PC-3 (cell line): Measurements from ENCODE around the gene TRIM40. TPM values are rescaled to one million over a fixed set of nuclear protein-coding genes. Genes with fewer than 3 reads are reported as not detected.
A peak's percentile ranks its signal among the peaks of the same experiment; 100 is the strongest.

ENCODE experiments used
- ATAC-seq: fragments of 200-7000 bp; cut with Tn5 transposase; 2 replicates; pipeline ENCODE4 v1.9.1; 2020; ENCODE audit warnings: mild to moderate bottlenecking, moderate library complexity
- BruUV-seq: library from RNA; stranded (reverse); fragments of 400-500 nt; replicated peaks from 2 replicates; lab custom pipeline; 2021; lab: Mats Ljungman, UMichigan
- CTCF ChIA-PET: fragments of 300-600 bp; sonication (Branson Sonifier 250); formaldehyde crosslinking; loops from one replicate; lab custom pipeline; 2022; ENCODE audit warnings: antibody characterized with exemption; lab: Charles Lee
- POLR2A ChIA-PET: fragments of 300-600 bp; sonication (Branson Sonifier 250); formaldehyde crosslinking; loops from one replicate; lab custom pipeline; 2022; ENCODE audit warnings: antibody characterized with exemption; ENCODE audit not compliant: unreplicated experiment; lab: Charles Lee
- DNase-seq: peaks from one replicate; pipeline ENCODE4 v3.0.0-alpha.2; 2015
- H2AFZ ChIP-seq: fragments of 300-600 bp; sonication (generic); 2 replicates; pipeline ENCODE4 v1.6.0; 2016; ENCODE audit warnings: antibody characterized with exemption, low read length
- H3F3A ChIP-seq: fragments of 300-600 bp; sonication (generic); one replicate; pipeline ENCODE4 v1.6.0; 2017; ENCODE audit warnings: antibody characterized with exemption, low read length, control low read depth, mild to moderate bottlenecking; ENCODE audit not compliant: unreplicated experiment
- H3K27ac ChIP-seq: fragments of 300-600 bp; sonication (generic); 2 replicates; pipeline ENCODE4 v1.5.1; 2016; ENCODE audit warnings: mild to moderate bottlenecking, low read length
- H3K27me3 ChIP-seq: fragments of 300-600 bp; sonication (generic); 2 replicates; pipeline ENCODE4 v1.6.1; 2016; ENCODE audit warnings: low read length, mixed read lengths
- H3K36me3 ChIP-seq: fragments of 300-600 bp; sonication (generic); 2 replicates; pipeline ENCODE4 v1.6.1; 2016; ENCODE audit warnings: low read depth, mixed run types, low read length, mixed read lengths
- H3K4me1 ChIP-seq: fragments of 300-600 bp; sonication (generic); 2 replicates; pipeline ENCODE4 v1.5.1; 2016; ENCODE audit warnings: low read length; ENCODE audit not compliant: insufficient read depth
- H3K4me2 ChIP-seq: fragments of 300-600 bp; sonication (generic); 2 replicates; pipeline ENCODE4 v1.6.0; 2016; ENCODE audit warnings: low read length
- H3K4me3 ChIP-seq: fragments of 300-600 bp; sonication (generic); 2 replicates; pipeline ENCODE4 v1.5.1; 2016; ENCODE audit warnings: mild to moderate bottlenecking, low read length, mixed read lengths
- H3K79me2 ChIP-seq: fragments of 300-600 bp; sonication (generic); 2 replicates; pipeline ENCODE4 v1.6.1; 2017; ENCODE audit warnings: low read length, mixed read lengths
- H3K9ac ChIP-seq: fragments of 300-600 bp; sonication (generic); 2 replicates; pipeline ENCODE4 v1.6.0; 2016; ENCODE audit warnings: mild to moderate bottlenecking, low read length
- H3K9me2 ChIP-seq: fragments of 300-600 bp; sonication (generic); replicated peaks from 2 replicates; pipeline ENCODE4 v1.6.1; 2016; ENCODE audit warnings: mixed run types, low read length, mixed read lengths
- H3K9me3 ChIP-seq: fragments of 300-600 bp; sonication (generic); 2 replicates; pipeline ENCODE4 v1.6.1; 2016; ENCODE audit warnings: low read length, mixed read lengths
- H4K20me1 ChIP-seq: fragments of 300-600 bp; sonication (generic); 2 replicates; pipeline ENCODE4 v1.6.1; 2016; ENCODE audit warnings: low read length, mixed read lengths
- EZH2 ChIP-seq: fragments of 300-600 bp; sonication (generic); IDR thresholded peaks from one replicate; pipeline ENCODE4 v1.6.1; 2017; ENCODE audit warnings: antibody characterized with exemption, mild to moderate bottlenecking, low read length; ENCODE audit not compliant: unreplicated experiment
- EZH2phosphoT487 ChIP-seq: fragments of 300-600 bp; sonication (generic); IDR thresholded peaks from 2 replicates; pipeline ENCODE4 v1.6.1; 2018; ENCODE audit warnings: mild to moderate bottlenecking, antibody characterized with exemption, low read length, borderline replicate concordance
- intact Hi-C: fragments of 100-400 bp; cut with micrococcal nuclease; formaldehyde crosslinking; loops from 2 replicates; pipeline ENCODE4 v1.9.0; 2023
- total RNA-seq: library from RNA; depleted of rRNA; stranded (reverse); fragments of >200 nt; gene quantifications from 2 replicates; pipeline ENCODE4 v1.2.3, GENCODE V29; 2014
- TF ChIP-seq, protein P1 (sequence below): fragments of 300-600 bp; sonication (generic); conservative IDR thresholded peaks from 2 replicates; pipeline ENCODE4 v1.5.1; 2017; ENCODE audit warnings: antibody characterized with exemption, low read depth, mild to moderate bottlenecking, low read length

The TRIM40 gene
- total RNA-seq, 1 experiment from 2014 or later, result not detected

- Histone ChIP-seq H3K9ac (0 out of 2 replicates have a peak overlapping the region, but pooled peaks have one; percentile 7), H3K27ac (no peak overlapping the region)
- CTCF ChIA-PET, result interaction anchor here (0.7 to 4.8 kb wide), 4 partner anchors 26 to 65 kb away, joined by 3 to 107 read pairs (median 3); partner anchors contain the start of gene POLR1H
These were observed 33.4 kb upstream of the TRIM40 start for GRCh38 chr6:30102414-30102969.

GRCh38 chr6:30102970-30103871, 32.7 kb upstream of the TRIM40 start:
- DNase-seq, result peak; percentile 94
- ChIA-PET POLR2A (interaction anchor here (0.5 to 0.6 kb wide), 2 partner anchors 20 to 1534 kb away, joined by 3 to 4 read pairs; no protein-coding TSS in a partner anchor), CTCF (interaction anchor here (0.6 to 4.8 kb wide), 8 partner anchors 23 to 1401 kb away, joined by 3 to 107 read pairs (median 3); partner anchors contain the start of gene TRIM26)
- H3K9ac ChIP-seq, result peak overlapping the region; percentile 34
- peak overlapping the region; percentile 99 for H2AFZ ChIP-seq
- peak overlapping the region; percentile 75 for H3K4me3 ChIP-seq
- H3K36me3 ChIP-seq, result no peaks in the 10 kb centered on the region
- ATAC-seq, result peak; percentile 55
- H3K79me2 ChIP-seq, result no peaks in the 10 kb centered on the region
- peak overlapping the region; percentile 90 for H3K4me2 ChIP-seq
- no peak for TF ChIP-seq EZH2phosphoT487
- no peak for TF ChIP-seq EZH2
- TF ChIP-seq, protein P1, sequence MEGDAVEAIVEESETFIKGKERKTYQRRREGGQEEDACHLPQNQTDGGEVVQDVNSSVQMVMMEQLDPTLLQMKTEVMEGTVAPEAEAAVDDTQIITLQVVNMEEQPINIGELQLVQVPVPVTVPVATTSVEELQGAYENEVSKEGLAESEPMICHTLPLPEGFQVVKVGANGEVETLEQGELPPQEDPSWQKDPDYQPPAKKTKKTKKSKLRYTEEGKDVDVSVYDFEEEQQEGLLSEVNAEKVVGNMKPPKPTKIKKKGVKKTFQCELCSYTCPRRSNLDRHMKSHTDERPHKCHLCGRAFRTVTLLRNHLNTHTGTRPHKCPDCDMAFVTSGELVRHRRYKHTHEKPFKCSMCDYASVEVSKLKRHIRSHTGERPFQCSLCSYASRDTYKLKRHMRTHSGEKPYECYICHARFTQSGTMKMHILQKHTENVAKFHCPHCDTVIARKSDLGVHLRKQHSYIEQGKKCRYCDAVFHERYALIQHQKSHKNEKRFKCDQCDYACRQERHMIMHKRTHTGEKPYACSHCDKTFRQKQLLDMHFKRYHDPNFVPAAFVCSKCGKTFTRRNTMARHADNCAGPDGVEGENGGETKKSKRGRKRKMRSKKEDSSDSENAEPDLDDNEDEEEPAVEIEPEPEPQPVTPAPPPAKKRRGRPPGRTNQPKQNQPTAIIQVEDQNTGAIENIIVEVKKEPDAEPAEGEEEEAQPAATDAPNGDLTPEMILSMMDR, result peak; percentile 87
- H3K27ac ChIP-seq, result no peak overlapping the region
- H4K20me1 ChIP-seq, result no peaks in the 10 kb centered on the region
- no peaks in the 10 kb centered on the region for H3K27me3 ChIP-seq
- H3K9me3 ChIP-seq, result no peaks in the 10 kb centered on the region
- intact Hi-C loops, result loop anchor here (1.0 to 2.0 kb wide), 3 partner anchors 28 to 67 kb away; partner anchors contain the start of gene PPP1R11
- H3F3A ChIP-seq, result no peaks in the 10 kb centered on the region
- H3K4me1 ChIP-seq, result peaks cover 31% of the 10 kb centered on the region
- no peaks in the 10 kb centered on the region for H3K9me2 ChIP-seq
- BruUV-seq, result TSS peak; percentile 21

More at GRCh38 chr6:30102414-30102969, 33.4 kb upstream of the TRIM40 start:
- Histone ChIP-seq H3F3A (no peaks in the 10 kb centered on the region), H3K9me3 (no peaks in the 10 kb centered on the region), H3K4me3 (peak overlapping the region; percentile 75), H3K36me3 (no peaks in the 10 kb centered on the region), H3K4me1 (peaks cover 31% of the 10 kb centered on the region), H3K27me3 (no peaks in the 10 kb centered on the region), H4K20me1 (no peaks in the 10 kb centered on the region), H3K4me2 (peak overlapping the region; percentile 90), H3K9me2 (no peaks in the 10 kb centered on the region), H2AFZ (peak overlapping the region; percentile 99), H3K79me2 (no peaks in the 10 kb centered on the region)
- intact Hi-C loops, result loop anchor here (2.0 kb wide), 1 partner anchor 36 kb away; the partner anchor contains the start of gene PPP1R11
- peak; percentile 7 for DNase-seq
- no peak; the same call in 1 of the 2 replicates for ATAC-seq
- POLR2A ChIA-PET, result interaction anchor here (1.0 kb wide), 1 partner anchor 42 kb away, joined by 5 read pairs; the partner anchor contains the start of gene POLR1H
- TF ChIP-seq EZH2phosphoT487, result no peak
- no TSS peak for BruUV-seq

- Histone ChIP-seq H3K9ac (no peak overlapping the region), H4K20me1 (no peaks in the 10 kb centered on the region), H3K9me2 (no peaks in the 10 kb centered on the region), H3K27ac (no peak overlapping the region), H3K27me3 (no peaks in the 10 kb centered on the region), H3F3A (no peaks in the 10 kb centered on the region), H3K36me3 (no peaks in the 10 kb centered on the region), H3K4me1 (peaks cover 31% of the 10 kb centered on the region), H3K4me2 (peak overlapping the region; percentile 90), H2AFZ (peak overlapping the region; percentile 99), H3K79me2 (no peaks in the 10 kb centered on the region), H3K9me3 (no peaks in the 10 kb centered on the region), H3K4me3 (peak overlapping the region; percentile 75)
- ChIA-PET CTCF (interaction anchor here (0.6 to 4.8 kb wide), 6 partner anchors 24 to 471 kb away, joined by 3 to 107 read pairs (median 3); partner anchors contain the start of gene TRIM26), POLR2A (interaction anchor here (0.5 kb wide), 1 partner anchor 19 kb away, joined by 4 read pairs; no protein-coding TSS in a partner anchor)
- intact Hi-C loops, result loop anchor here (1.0 to 2.0 kb wide), 3 partner anchors 27 to 66 kb away; partner anchors contain the start of gene PPP1R11
- TF ChIP-seq, protein P1, result no peak
- TF ChIP-seq EZH2phosphoT487, result no peak
- TF ChIP-seq EZH2, result no peak
- no TSS peak for BruUV-seq
- ATAC-seq (no peak), DNase-seq (no peak)
These were observed 32.1 kb upstream of the TRIM40 start for GRCh38 chr6:30103872-30104179.
